GM12872 (cell line): ENCODE measurements around the gene NXPH4.

Source experiments
- TF ChIP-seq, protein P1 (sequence below): IDR thresholded peaks from 3 replicates; pipeline ENCODE4 v1.5.1; 2011; ENCODE audit warnings: low read depth, mild to moderate bottlenecking, low read length, moderate library complexity; ENCODE audit not compliant: insufficient read depth

The NXPH4 gene

DNA sequence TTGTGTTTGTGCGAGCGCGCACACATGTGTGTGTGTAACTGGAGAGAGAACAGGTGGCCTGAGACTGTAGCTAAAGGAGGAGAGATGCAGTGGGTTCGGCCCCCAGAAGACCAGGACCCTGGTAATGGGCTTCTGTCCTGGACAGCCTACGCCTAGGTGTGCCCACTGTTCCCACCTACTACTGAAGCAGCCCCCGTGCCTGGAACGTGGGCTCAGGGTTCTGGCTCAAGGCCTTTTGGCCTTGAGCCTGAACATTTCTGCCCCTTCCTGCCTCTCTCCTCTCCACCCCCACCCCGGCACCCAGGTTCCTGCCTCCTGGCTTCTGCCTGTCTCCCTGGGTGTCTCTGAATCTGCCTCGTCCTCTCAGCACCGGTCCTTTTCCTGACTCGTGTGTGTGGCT lies 1.5 kb upstream of the NXPH4 start:
- TF ChIP-seq, protein P1, sequence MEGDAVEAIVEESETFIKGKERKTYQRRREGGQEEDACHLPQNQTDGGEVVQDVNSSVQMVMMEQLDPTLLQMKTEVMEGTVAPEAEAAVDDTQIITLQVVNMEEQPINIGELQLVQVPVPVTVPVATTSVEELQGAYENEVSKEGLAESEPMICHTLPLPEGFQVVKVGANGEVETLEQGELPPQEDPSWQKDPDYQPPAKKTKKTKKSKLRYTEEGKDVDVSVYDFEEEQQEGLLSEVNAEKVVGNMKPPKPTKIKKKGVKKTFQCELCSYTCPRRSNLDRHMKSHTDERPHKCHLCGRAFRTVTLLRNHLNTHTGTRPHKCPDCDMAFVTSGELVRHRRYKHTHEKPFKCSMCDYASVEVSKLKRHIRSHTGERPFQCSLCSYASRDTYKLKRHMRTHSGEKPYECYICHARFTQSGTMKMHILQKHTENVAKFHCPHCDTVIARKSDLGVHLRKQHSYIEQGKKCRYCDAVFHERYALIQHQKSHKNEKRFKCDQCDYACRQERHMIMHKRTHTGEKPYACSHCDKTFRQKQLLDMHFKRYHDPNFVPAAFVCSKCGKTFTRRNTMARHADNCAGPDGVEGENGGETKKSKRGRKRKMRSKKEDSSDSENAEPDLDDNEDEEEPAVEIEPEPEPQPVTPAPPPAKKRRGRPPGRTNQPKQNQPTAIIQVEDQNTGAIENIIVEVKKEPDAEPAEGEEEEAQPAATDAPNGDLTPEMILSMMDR: 0 out of 3 replicates have a peak, but pooled peaks have one; percentile 2

DNA sequence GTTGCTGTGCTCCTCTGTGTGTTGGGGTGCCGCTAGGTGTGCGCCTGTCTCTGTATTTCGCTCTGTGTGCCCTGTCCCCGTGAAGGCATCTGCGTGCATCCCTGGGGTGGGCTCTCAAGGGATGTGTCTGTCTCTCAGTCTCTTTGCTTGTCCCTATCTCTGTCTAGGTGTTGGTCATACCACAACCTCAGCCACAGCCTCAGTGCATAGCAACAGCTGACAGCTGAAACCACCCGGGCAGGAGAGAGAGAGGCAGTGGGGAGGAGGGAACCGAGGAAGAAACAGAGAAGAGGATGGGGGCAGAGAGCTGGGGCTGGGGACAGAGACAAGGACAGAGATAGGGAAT lies 953 bp upstream of the NXPH4 start:
- TF ChIP-seq, protein P1: no peak

DNA sequence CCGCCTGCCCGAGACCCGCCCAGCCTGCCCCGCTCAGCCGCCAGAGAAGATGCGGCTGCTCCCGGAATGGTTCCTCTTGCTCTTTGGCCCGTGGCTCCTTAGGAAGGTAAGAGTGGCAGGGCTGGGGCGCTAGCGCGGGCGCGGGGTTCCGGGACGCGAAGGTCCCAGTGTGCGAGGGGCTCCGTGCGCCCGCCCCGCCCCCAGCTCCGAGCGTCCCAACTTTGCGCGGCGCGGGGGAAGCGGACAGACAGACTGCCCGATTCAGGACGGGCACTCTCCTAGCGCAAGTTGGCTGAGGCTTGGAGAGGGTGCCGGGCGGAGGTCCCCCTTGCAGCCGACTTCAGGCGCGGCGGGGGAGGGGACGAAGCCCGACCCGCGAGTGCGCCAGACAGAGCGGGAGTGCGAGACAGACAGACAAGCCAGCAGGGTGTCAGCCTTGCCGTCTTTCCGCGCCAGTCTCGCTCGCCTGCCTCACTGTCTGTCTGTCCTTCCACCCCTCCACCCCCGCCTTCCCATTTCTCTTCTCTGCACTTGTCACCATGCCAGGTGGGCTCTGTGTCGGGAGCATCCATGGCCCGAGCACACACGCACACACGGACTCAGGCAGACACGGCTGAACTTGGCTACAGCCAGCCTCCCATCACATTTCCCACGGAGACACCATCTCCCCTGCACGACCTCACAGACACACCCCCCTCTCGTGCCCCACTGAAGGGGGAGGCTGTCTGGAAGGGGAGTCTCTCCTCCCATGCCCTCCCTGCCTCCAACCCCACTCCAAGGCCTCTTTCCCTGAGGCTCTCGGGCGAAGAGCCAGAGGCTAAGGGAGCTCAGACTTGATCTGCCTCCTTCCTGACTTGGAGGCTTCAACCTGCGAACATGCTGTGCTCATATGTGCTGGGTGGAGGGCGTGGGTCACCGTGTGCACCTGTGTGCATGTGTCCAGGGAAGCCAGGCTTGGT lies 606 bp downstream of the NXPH4 start:
- TF ChIP-seq, protein P1: no peak

DNA sequence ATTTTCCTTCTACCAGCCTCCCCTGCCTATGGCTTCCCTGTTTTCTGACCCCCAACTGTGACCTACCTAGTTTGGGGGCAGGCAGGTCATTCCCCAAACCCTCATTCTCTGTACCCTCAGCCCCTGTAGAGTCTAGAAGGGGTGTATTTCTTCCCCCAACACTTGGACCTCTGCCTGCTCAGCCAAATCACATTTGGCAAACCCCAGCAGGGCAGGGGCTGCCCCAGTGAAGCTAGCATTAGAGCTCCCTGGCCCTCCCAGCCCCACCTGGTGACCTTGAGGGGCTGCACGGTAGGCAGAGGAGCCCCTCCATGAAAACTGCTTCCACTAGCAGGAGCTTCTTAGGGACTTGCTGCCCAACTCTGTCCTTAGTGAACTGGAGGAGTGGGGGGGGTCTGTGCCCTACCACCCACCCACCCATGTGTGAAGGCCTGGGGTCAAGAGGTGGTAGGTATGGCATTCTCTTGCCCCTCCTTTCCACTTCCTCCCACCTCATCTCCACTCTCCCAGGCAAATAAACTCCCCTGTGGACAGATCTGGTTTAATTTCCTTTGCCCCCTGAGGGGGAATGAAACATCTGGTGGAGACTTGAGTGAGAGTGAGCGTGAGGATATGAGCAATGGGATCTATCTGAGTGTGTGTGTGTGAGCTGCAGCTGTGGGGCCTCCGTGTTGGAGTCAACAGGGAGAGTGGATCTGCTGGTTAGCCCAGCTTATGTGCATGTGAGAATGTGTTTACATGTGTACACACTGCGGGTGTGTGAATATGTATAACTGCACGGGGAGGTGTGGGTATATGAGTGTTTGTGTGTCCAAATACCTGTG lies 1.6 kb downstream of the NXPH4 start:
- TF ChIP-seq, protein P1: no peak

DNA sequence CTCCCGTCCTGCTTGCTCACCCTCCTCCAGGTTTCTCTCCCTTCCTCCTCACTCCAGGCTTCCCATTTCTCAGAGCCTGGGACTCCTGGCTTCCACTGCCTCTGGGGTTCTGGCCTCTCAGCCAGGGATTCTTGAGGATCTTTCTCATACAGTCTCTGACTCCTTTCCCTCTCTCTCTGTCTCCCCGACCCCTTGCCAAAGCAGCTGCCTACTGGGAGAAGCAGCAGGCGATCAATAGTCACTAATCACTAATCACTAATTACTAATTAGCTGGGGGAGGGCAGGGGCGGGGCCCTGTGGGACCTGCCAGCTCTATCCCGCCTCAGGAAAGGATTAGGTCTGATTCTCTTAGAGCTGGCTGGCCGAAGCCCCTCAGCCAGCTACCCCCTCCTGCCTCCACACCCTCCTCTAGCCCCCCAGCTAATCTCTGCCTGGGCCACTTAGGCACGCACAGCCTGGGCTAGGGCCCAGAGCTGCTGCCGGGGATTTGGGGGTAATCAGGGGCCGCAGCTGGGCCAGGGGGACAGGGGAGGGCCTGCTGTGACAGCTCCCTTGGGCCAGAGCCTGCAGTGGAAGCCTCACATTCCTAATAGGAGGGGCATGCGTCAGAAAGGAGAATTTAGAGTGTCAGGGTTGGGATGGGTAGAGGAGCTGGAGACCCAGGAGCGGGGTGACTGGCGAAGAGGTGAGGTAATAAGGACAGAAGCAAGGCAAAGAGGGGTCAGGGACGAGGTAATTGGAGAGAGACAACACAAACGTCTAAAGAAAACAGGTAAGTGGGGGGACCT lies 2.8 kb downstream of the NXPH4 start:
- TF ChIP-seq, protein P1: no peak

DNA sequence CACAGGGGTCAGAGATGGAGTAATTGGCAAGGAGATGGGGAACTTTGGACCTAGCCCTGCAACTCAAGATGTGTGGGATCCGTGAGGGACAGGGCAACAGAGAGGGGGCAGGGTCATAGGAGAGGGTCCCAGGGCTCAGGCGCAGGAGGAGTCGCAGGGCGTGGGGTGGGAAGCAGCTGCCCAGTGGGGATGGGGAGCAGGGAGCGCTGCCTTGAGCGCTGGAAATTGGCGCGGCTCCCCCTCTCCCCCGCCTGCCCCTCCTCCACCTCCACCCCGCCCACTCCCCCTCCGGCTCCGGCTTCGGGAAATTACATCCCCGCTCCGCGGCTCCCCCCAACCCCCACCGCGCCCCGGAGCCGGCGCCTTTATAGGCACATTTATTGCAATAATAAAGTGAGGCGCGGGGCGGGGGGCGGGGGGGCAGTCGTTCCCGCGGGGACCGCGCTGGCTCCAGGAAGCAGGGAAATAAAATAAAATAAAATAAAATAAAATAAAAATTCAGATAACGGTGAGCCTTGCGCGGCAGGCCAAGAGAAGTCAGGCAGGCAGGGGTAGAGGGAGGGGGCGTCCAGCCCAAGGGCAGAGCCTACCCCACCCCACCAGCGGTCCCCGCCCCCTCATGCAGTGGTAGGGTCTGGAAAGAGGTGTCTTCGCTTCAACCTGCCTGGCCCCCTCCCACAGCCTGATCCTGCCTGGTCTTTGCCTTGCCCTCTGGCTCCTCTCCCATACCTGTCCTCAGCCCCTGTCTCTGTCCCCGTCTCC lies 3.6 kb downstream of the NXPH4 start:
- TF ChIP-seq, protein P1: no peak
